Heart left ventricle (tissue), 16 donors: Measurements from ENCODE around the gene SGF29. TPM values are rescaled to one million over a fixed set of nuclear protein-coding genes. Genes with fewer than 3 reads are reported as not detected.

Source experiments
- ATAC-seq, 4 donors: fragments of 200-7000 bp; cut with Tn5 transposase; one replicate each; pipeline ENCODE4 v1.9.1; 2020 to 2022; ENCODE audit warnings: moderate library complexity in 4 of 4, mild to moderate bottlenecking in 3 of 4, moderate number of reproducible peaks in 1 of 4
- DNase-seq, 5 donors: peaks; one replicate each; pipeline ENCODE4 v3.0.0-alpha.2; 2020
- H3K27ac ChIP-seq, 12 donors: fragments of 200-600 bp; sonication (generic) in 4 of 12; one replicate each; pipeline versions ENCODE4 v1.5.0 to v1.8.0; 2016 to 2022; ENCODE audit warnings: mild to moderate bottlenecking in 2 of 12
- H3K27me3 ChIP-seq, 9 donors: fragments of 200-600 bp; sonication (generic) in 2 of 9; one replicate each; pipeline versions ENCODE4 v1.5.1 to v1.8.0; 2016 to 2022; ENCODE audit warnings: mild to moderate bottlenecking in 3 of 9
- H3K36me3 ChIP-seq, 9 donors: fragments of 200-600 bp; sonication (generic) in 2 of 9; one replicate each; pipeline versions ENCODE4 v1.5.0 to v1.8.0; 2018 to 2022; ENCODE audit warnings: mild to moderate bottlenecking in 2 of 9
- H3K4me1 ChIP-seq, 12 donors: fragments of 200-600 bp; sonication (generic) in 4 of 12; one replicate each; pipeline versions ENCODE4 v1.5.0 to v1.8.0; 2016 to 2022; ENCODE audit warnings: mild to moderate bottlenecking in 3 of 12
- H3K4me3 ChIP-seq, 12 donors: fragments of 200-600 bp; sonication (generic) in 4 of 12; one replicate each; pipeline versions ENCODE4 v1.5.0 to v1.8.0; 2017 to 2022; ENCODE audit warnings: mild to moderate bottlenecking in 9 of 12, moderate library complexity in 4 of 12
- H3K9me3 ChIP-seq, 12 donors: fragments of 200-600 bp; sonication (generic) in 4 of 12; one replicate each; pipeline versions ENCODE4 v1.5.0 to v1.8.0; 2016 to 2022; ENCODE audit warnings: mild to moderate bottlenecking in 1 of 12
- CTCF ChIP-seq, 12 donors: fragments of 200-600 bp; sonication (generic) in 4 of 12; IDR thresholded peaks; one replicate each; pipeline versions ENCODE4 v1.5.0 to v1.8.0; 2018 to 2022; ENCODE audit warnings: antibody characterized with exemption in 12 of 12, mild to moderate bottlenecking in 5 of 12
- POLR2A ChIP-seq, 2 donors: fragments of 450-650 bp; IDR thresholded peaks; one replicate each; pipeline ENCODE4 v1.6.1; 2017; ENCODE audit warnings: antibody characterized with exemption in 2 of 2, mild to moderate bottlenecking in 2 of 2, moderate library complexity in 2 of 2
- WGBS, 4 donors: extraction: QIAGEN DNeasy Blood & Tissue Kit in 2 of 4; methylation state at CpG; one replicate each; pipeline versions ENCODE4 v1.1.5 to v1.1.7; 2013 to 2018; 5-methylcytosine and 5-hydroxymethylcytosine counted together
- intact Hi-C, 10 donors: fragments of 100-400 bp; cut with DNase I; formaldehyde crosslinking; loops; one replicate each; pipeline versions ENCODE4 v1.11.1 to v1.14.2; 2022
- polyA plus RNA-seq, 2 donors: library from polyadenylated mRNA; stranded (reverse); fragments of 200-250 nt; gene quantifications; one replicate each; pipeline ENCODE4 v1.2.3, GENCODE V29; 2013
- total RNA-seq, 9 donors: library from RNA; depleted of rRNA in 2 of 9; stranded (reverse); fragments of >200 nt in 2 of 9; fragmentation: NEBNext Ultra II Directional in 3 of 9; extraction: Animal tissue kit (Norgen Biotek cat#: 25700) in 3 of 9; gene quantifications; one replicate each; pipeline versions ENCODE4 v1.1.0 to v1.2.4, GENCODE V29; 2016 to 2023
- donor health status: ischemic (EF 13 %, LVEDD 7.1; RV severe dilation, severe dysfunction).
- donor health status: healthy with polysubstance abuse.
- donor health status: DM: no; HTN: yes; CAD: no.
- donor health status: DM: no; HTN: no; CAD: no.
- donor health status: ischemic (EF 25% LVEDD 6.9; RV normal size, moderate dysfunction).
- donor health status: ischemic (EF 25% LVEDD 5.7; RV mildly dilated, moderate dysfunction).
- donor health status: healthy.
- donor health status: DM: yes; HTN: yes; CAD: no.
- donor health status: ischemic (EF 35%, LVEDD 5.7; RV mildly dilated, moderate dysfunction).
- donor health status: nonischemic (EF 11% LVEDD 7.7; RV severe dilation, severe dysfunction).
- donor health status: DM: yes; HTN: yes; CAD: no.
- donor health status: PGD.
- donor health status: ischemic (EF 29% LVEDD 5.4; RV normal size, mild dysfunction).
- donor health status: nonischemic (EF 23%, LVEDD 6.1; RV moderate dilation, normal function).

Gene SGF29
- total and polyA plus RNA-seq, 11 donors = 11.1 to 27.9 (median 15.6) TPM

GRCh38 chr16:28556914-28557320 lies 3.2 kb downstream of the SGF29 start:
- no peaks in the 10 kb centered on the region for H3K27me3 ChIP-seq
- ATAC-seq (no peak), DNase-seq (no peak)
- H3K4me1 ChIP-seq = peaks cover 0 to 42% (median 15%) of the 10 kb centered on the region in 12 donors
- intact Hi-C loops = loop anchor here in 3 of 10 donors (5.0 to 10.0 kb wide), 3 partner anchors 48 to 62 kb away; partner anchors contain the start of genes APOBR (in 1 of the 3) and CLN3 (in 1 of the 3)
- peaks cover 0 to 33% (median 20%) of the 10 kb centered on the region in 9 donors for H3K36me3 ChIP-seq
- no peak overlapping the region for H3K27ac ChIP-seq
- no peaks in the 10 kb centered on the region for H3K9me3 ChIP-seq
- no peak overlapping the region for H3K4me3 ChIP-seq
- TF ChIP-seq CTCF (IDR thresholded peaks at IDR 0.05) (no peak), POLR2A (IDR thresholded peaks at IDR 0.05) (no peak)
- WGBS, 4 donors = 73 to 83% (median 77%) methylated on average over 2 of the region's 2 CpGs

- 73 to 90% (median 77%) methylated on average over 3 of the region's 3 CpGs for WGBS, 4 donors
- TF ChIP-seq CTCF (IDR thresholded peaks at IDR 0.05) = no peak
- no peak overlapping the region for H3K4me3 ChIP-seq
- peaks cover 0 to 33% (median 20%) of the 10 kb centered on the region in 9 donors for H3K36me3 ChIP-seq
- no peaks in the 10 kb centered on the region for H3K27me3 ChIP-seq
- ATAC-seq (no peak), DNase-seq (no peak)
- intact Hi-C loops = loop anchor here in 3 of 10 donors (5.0 to 10.0 kb wide), 3 partner anchors 46 to 64 kb away; partner anchors contain the start of genes APOBR (in 1 of the 3) and CLN3 (in 1 of the 3)
- no peak overlapping the region for H3K27ac ChIP-seq
- peaks cover 0 to 39% (median 18%) of the 10 kb centered on the region in 12 donors for H3K4me1 ChIP-seq
- H3K9me3 ChIP-seq = no peaks in the 10 kb centered on the region
Observed at GRCh38 chr16:28558456-28558855, 4.7 kb downstream of the SGF29 start.

- WGBS, 4 donors = 51 to 61% (median 56%) methylated on average over 6 to 7 of the region's 7 CpGs
- no peak overlapping the region for H3K27ac ChIP-seq
- H3K36me3 ChIP-seq = peaks cover 0 to 28% (median 18%) of the 10 kb centered on the region in 9 donors
- H3K9me3 ChIP-seq = peaks cover 0 to 3% (median 0%) of the 10 kb centered on the region in 12 donors
- ATAC-seq (peak in 3 of 4 donors; percentile 20 to 52 (median 28)), DNase-seq (no peak)
- TF ChIP-seq POLR2A (IDR thresholded peaks at IDR 0.05) (no peak), CTCF (IDR thresholded peaks at IDR 0.05) (no peak)
- H3K4me3 ChIP-seq = no peak overlapping the region
- H3K4me1 ChIP-seq = peaks cover 0 to 15% (median 11%) of the 10 kb centered on the region in 12 donors
- H3K27me3 ChIP-seq = no peaks in the 10 kb centered on the region
- intact Hi-C loops = no loop called here
Observed at GRCh38 chr16:28561557-28562187, 8.0 kb downstream of the SGF29 start.

- no peak overlapping the region for H3K27ac ChIP-seq
- no peaks in the 10 kb centered on the region for H3K27me3 ChIP-seq
- no peak for TF ChIP-seq CTCF (IDR thresholded peaks at IDR 0.05)
- no peak for TF ChIP-seq POLR2A (IDR thresholded peaks at IDR 0.05)
- H3K4me1 ChIP-seq = peaks cover 0 to 15% (median 10%) of the 10 kb centered on the region in 12 donors
- H3K4me3 ChIP-seq = no peak overlapping the region
- ATAC-seq (no peak), DNase-seq (no peak)
- 92 to 98% (median 96%) methylated on average over 4 of the region's 4 CpGs for WGBS, 4 donors
- H3K9me3 ChIP-seq = peaks cover 0 to 7% (median 1%) of the 10 kb centered on the region in 12 donors
- peaks cover 0 to 24% (median 13%) of the 10 kb centered on the region in 9 donors for H3K36me3 ChIP-seq
- intact Hi-C loops = no loop called here
Observed at GRCh38 chr16:28562199-28562598, 8.5 kb downstream of the SGF29 start.
